Activated naive CD4-positive, alpha-beta T cell (primary cell): ENCODE data around the gene KIDINS220.
A peak's percentile ranks its signal among the peaks of the same experiment; 100 is the strongest.

Experiments used
- DNase-seq, 4 experiments: peaks; one replicate each; lab custom pipeline; 2025; lab: John Stamatoyannopoulos, UW

Gene KIDINS220

GRCh38 chr2:8697190-8697589 lies 140.2 kb downstream of the KIDINS220 start:
- DNase-seq = no peak

GRCh38 chr2:8694737-8695136 lies 142.7 kb downstream of the KIDINS220 start:
- DNase-seq = no peak

- peak in 1 of 4 experiments; percentile 8 for DNase-seq
Observed at GRCh38 chr2:8693157-8693821, 144.1 kb downstream of the KIDINS220 start.

GRCh38 chr2:8692783-8693156 lies 144.6 kb downstream of the KIDINS220 start:
- DNase-seq = no peak

GRCh38 chr2:8691859-8692437 lies 145.5 kb downstream of the KIDINS220 start:
- DNase-seq = no peak

GRCh38 chr2:8685697-8686358 lies 151.6 kb downstream of the KIDINS220 start:
- DNase-seq = peak; percentile 52 to 83 (median 76)

GRCh38 chr2:8684878-8685696 lies 152.3 kb downstream of the KIDINS220 start:
- peak in 3 of 4 experiments; percentile 24 to 26 (median 24) for DNase-seq

- DNase-seq = no peak
Observed at GRCh38 chr2:8684540-8684877, 152.9 kb downstream of the KIDINS220 start.

GRCh38 chr2:8682719-8683667 lies 154.4 kb downstream of the KIDINS220 start:
- peak in 2 of 4 experiments; percentile 16 to 22 for DNase-seq

GRCh38 chr2:8681786-8682692 lies 155.4 kb downstream of the KIDINS220 start, which contains the start of gene ID2:
TSS of gene ID2 (plus strand) at chr2:8682056. CDS start at chr2:8682166, 110 bp downstream.
- peak; percentile 93 to 98 (median 96) for DNase-seq

- DNase-seq = peak; percentile 51 to 61 (median 52)
Observed at GRCh38 chr2:8680822-8681760, 156.3 kb downstream of the KIDINS220 start.

GRCh38 chr2:8679827-8680731 lies 157.3 kb downstream of the KIDINS220 start:
- DNase-seq = no peak

GRCh38 chr2:8679567-8679826 lies 157.9 kb downstream of the KIDINS220 start:
- DNase-seq = no peak
